PC-9 (cell line): Measurements from ENCODE around the gene HABP2.

Experiments used
- CTCF ChIP-seq: fragments of 200-600 bp; sonication (generic); conservative IDR thresholded peaks from 2 replicates; pipeline ENCODE4 v1.6.1; 2017; ENCODE audit warnings: mixed run types, antibody characterized with exemption, mild to moderate bottlenecking, moderate library complexity
- EZH2 ChIP-seq: fragments of 200-600 bp; sonication (generic); IDR thresholded peaks from 2 replicates; pipeline ENCODE4 v1.8.0; 2017; ENCODE audit warnings: antibody characterized with exemption, low read depth

DNA sequence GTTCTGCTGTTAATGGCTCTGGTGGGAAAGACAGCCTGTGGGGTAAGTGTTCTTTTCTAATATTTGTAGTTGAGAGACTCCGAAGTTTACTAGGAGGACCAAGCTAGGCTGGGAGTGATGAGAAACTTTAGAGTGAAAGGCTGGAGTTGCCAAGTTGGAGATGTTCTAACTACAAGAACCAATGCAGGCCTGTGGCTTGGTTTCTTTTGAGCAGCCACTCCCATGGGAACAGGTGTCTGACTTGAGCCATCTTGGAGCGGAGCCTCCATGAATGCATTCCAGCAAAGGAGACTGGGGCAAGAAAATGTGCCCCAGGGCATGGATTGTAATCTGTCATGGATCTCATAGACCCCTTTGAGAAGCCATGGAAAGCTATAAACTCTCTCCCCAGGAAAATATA lies 296 bp downstream of the HABP2 start:
- no peak for TF ChIP-seq CTCF
- TF ChIP-seq EZH2: no peak
